Measurements from ENCODE around the gene OXT.
A peak's percentile ranks its signal among the peaks of the same experiment; 100 is the strongest.

OXT gene

GRCh38 chr20:3115190-3116107 lies 44.0 kb downstream of the OXT start:
- DNase-seq = peak; percentile 47 to 67 (median 66)

GRCh38 chr20:3116341-3116740 lies 44.9 kb downstream of the OXT start:
- no peak for DNase-seq

GRCh38 chr20:3117839-3118379 lies 46.5 kb downstream of the OXT start:
- peak; percentile 70 to 84 (median 82) for DNase-seq

- no peak for DNase-seq
Observed at GRCh38 chr20:3119044-3119443, 47.6 kb downstream of the OXT start.

GRCh38 chr20:3121271-3121911 lies 50.0 kb downstream of the OXT start:
- DNase-seq = no peak
